GM12878 (cell line): ENCODE results near the gene AFF2. TPM values are rescaled to one million over a fixed set of nuclear protein-coding genes. Genes with fewer than 3 reads are reported as not detected.

Source experiments
- ATAC-seq: fragments of 200-7000 bp; cut with Tn5 transposase; 3 replicates; pipeline ENCODE4 v1.9.1; 2020; ENCODE audit warnings: mild to moderate bottlenecking, moderate library complexity
- BruUV-seq: library from RNA; stranded (reverse); fragments of 400-500 nt; replicated peaks from 2 replicates; lab custom pipeline; 2021; lab: Mats Ljungman, UMichigan
- CTCF ChIA-PET: fragments of 300-600 bp; sonication (Branson Sonifier 250); formaldehyde crosslinking; extraction: SDS; loops from one replicate; lab custom pipeline; 2021; ENCODE audit warnings: inconsistent platforms; lab: Yijun Ruan, JAX
- POLR2A ChIA-PET: fragments of 350-600 bp; formaldehyde crosslinking; extraction: SDS; loops from one replicate; lab custom pipeline; 2021; ENCODE audit warnings: inconsistent platforms; lab: Charles Lee
- RAD21 ChIA-PET: fragments of 300-600 bp; sonication (Branson Sonifier 250); formaldehyde crosslinking; loops from one replicate; lab custom pipeline; 2023; ENCODE audit warnings: antibody characterized with exemption; ENCODE audit not compliant: unreplicated experiment; lab: Charles Lee
- SMC1A ChIA-PET: fragments of 300-600 bp; sonication (Branson Sonifier 250); formaldehyde crosslinking; loops from one replicate; lab custom pipeline; 2023; ENCODE audit not compliant: unreplicated experiment, uncharacterized antibody; lab: Charles Lee
- DNase-seq: peaks from one replicate; pipeline ENCODE4 v3.0.0-alpha.2; 2011; ENCODE audit warnings: low read depth, low spot score
- FAIRE-seq: peaks from 3 replicates; lab custom pipeline; 2011; peaks lifted over from hg19 to GRCh38; lab: Jason Lieb, UNC
- H2AFZ ChIP-seq: 2 replicates; pipeline ENCODE4 v1.6.0; 2011; ENCODE audit warnings: low read depth, low read length, control low read depth; ENCODE audit not compliant: control insufficient read depth
- H3K27ac ChIP-seq: 2 replicates; pipeline ENCODE4 v1.5.1; 2011; ENCODE audit warnings: control low read depth; ENCODE audit not compliant: control insufficient read depth, insufficient read depth
- H3K27me3 ChIP-seq, 2 experiments: replicated peaks in 1 of 2; 2 replicates each; pipeline versions ENCODE4 v1.6.0 to v1.6.1; 2011; ENCODE audit warnings: low read length in 1 of 2; ENCODE audit not compliant: control insufficient read depth in 2 of 2, insufficient read depth in 2 of 2
- H3K36me3 ChIP-seq, 2 experiments: 2 replicates each; pipeline ENCODE4 v1.5.1; 2011; ENCODE audit warnings: low read length in 1 of 2; ENCODE audit not compliant: control insufficient read depth in 2 of 2, insufficient read depth in 2 of 2
- H3K4me1 ChIP-seq: 2 replicates; pipeline ENCODE4 v1.6.1; 2011; ENCODE audit warnings: mild to moderate bottlenecking, low read length, moderate library complexity, mixed read lengths; ENCODE audit not compliant: control insufficient read depth, insufficient read depth
- H3K4me2 ChIP-seq: 2 replicates; pipeline ENCODE4 v1.6.0; 2011; ENCODE audit warnings: control low read depth; ENCODE audit not compliant: control insufficient read depth, insufficient read depth
- H3K4me3 ChIP-seq: fragments of 200-600 bp; sonication (generic); 2 replicates; pipeline ENCODE4 v1.5.1; 2016
- H3K79me2 ChIP-seq: 2 replicates; pipeline ENCODE4 v1.6.0; 2011; ENCODE audit warnings: low read length; ENCODE audit not compliant: control insufficient read depth, insufficient read depth
- H3K9ac ChIP-seq: 2 replicates; pipeline ENCODE4 v1.8.0; 2011; ENCODE audit warnings: low read length, control low read depth, mixed read lengths; ENCODE audit not compliant: control insufficient read depth, insufficient read depth
- H3K9me3 ChIP-seq: replicated peaks from 3 replicates; pipeline ENCODE4 v1.5.1; 2011; ENCODE audit warnings: mild to moderate bottlenecking, low read length; ENCODE audit not compliant: control insufficient read depth, insufficient read depth
- H4K20me1 ChIP-seq: 2 replicates; pipeline ENCODE4 v1.6.0; 2011; ENCODE audit not compliant: control insufficient read depth, insufficient read depth
- CHD2 ChIP-seq: IDR thresholded peaks from 2 replicates; pipeline ENCODE4 v1.6.1; 2011; ENCODE audit warnings: low read depth, low read length, improper control_type of control experiment, borderline replicate concordance
- ELK1 ChIP-seq: IDR thresholded peaks from 2 replicates; pipeline ENCODE4 v1.6.1; 2012; ENCODE audit warnings: low read depth, low read length, improper control_type of control experiment
- FOXK2 ChIP-seq: fragments of 450-650 bp; IDR thresholded peaks from 2 replicates; pipeline ENCODE4 v1.6.1; 2017; ENCODE audit warnings: mild to moderate bottlenecking, moderate library complexity
- HDAC6 ChIP-seq: fragments of 200-600 bp; sonication (generic); IDR thresholded peaks from one replicate; pipeline ENCODE4 v1.8.0; 2017; ENCODE audit warnings: antibody characterized with exemption; ENCODE audit not compliant: unreplicated experiment
- MYC ChIP-seq: IDR thresholded peaks from 2 replicates; pipeline ENCODE4 v1.6.1; 2011; ENCODE audit warnings: mild to moderate bottlenecking, low read length, moderate library complexity, inconsistent platforms; ENCODE audit not compliant: insufficient read depth, insufficient replicate concordance, insufficient read length, severe bottlenecking
- NFXL1 ChIP-seq: fragments of 450-650 bp; IDR thresholded peaks from 2 replicates; pipeline ENCODE4 v1.6.1; 2017; ENCODE audit warnings: antibody characterized with exemption, mild to moderate bottlenecking, borderline replicate concordance
- PAX8 ChIP-seq: fragments of 450-650 bp; IDR thresholded peaks from 2 replicates; pipeline ENCODE4 v1.6.1; 2017; ENCODE audit warnings: mild to moderate bottlenecking, moderate library complexity
- RELB ChIP-seq: fragments of 450-650 bp; IDR thresholded peaks from 2 replicates; pipeline ENCODE4 v1.6.1; 2017; ENCODE audit warnings: low read depth, mild to moderate bottlenecking, moderate library complexity
- RFX5 ChIP-seq: IDR thresholded peaks from 2 replicates; pipeline ENCODE4 v1.6.1; 2011; ENCODE audit warnings: low read depth, low read length, improper control_type of control experiment
- YY1 ChIP-seq: IDR thresholded peaks from 2 replicates; pipeline ENCODE4 v1.6.1; 2011; ENCODE audit warnings: low read depth, mild to moderate bottlenecking, low read length
- ZNF622 ChIP-seq: fragments of 450-650 bp; IDR thresholded peaks from 2 replicates; pipeline ENCODE4 v1.6.1; 2017; ENCODE audit warnings: mild to moderate bottlenecking, inconsistent platforms
- WGBS: methylation state at CpG from one replicate; pipeline ENCODE4 v1.1.6; 2016; ENCODE audit warnings: low lambda C conversion rate; ENCODE audit not compliant: insufficient replicate concordance, insufficient coverage; ENCODE audit errors: missing lambda C conversion rate; 5-methylcytosine and 5-hydroxymethylcytosine counted together
- in situ Hi-C: fragments of 300-500 bp; cut with MboI; formaldehyde crosslinking; loops from 9 replicates; pipeline ENCODE4 v1.14.3; 2018; ENCODE audit warnings: mixed read lengths
- intact Hi-C: fragments of 100-400 bp; cut with micrococcal nuclease; formaldehyde crosslinking; loops from one replicate; pipeline ENCODE4 v1.14.2; 2022; ENCODE audit not compliant: unreplicated experiment
- polyA plus RNA-seq, 11 experiments: library from polyadenylated mRNA; depleted of rRNA in 4 of 11; unstranded in 6 of 11; stranded (reverse) in 5 of 11; fragments of >200 nt; fragmentation: Nextera tagmentation in 4 of 11; fragmentation: Illumina TruSeq in 1 of 11; extraction: Ambion mirVana in 4 of 11; extraction: Trizol in 1 of 11; gene quantifications; 1 replicate in 1 of 11; 2 replicates in 10 of 11; pipeline versions ENCODE4 v1.2.1 to v1.2.3, GENCODE V29; 2011 to 2016; ENCODE audit warnings: inconsistent platforms in 2 of 11, missing spikeins in 2 of 11, low read depth in 1 of 11
- total RNA-seq, 4 experiments: library from RNA; depleted of rRNA in 3 of 4; stranded (reverse); fragments of >200 nt in 3 of 4; fragmentation: Illumina TruSeq in 1 of 4; extraction: Trizol in 1 of 4; gene quantifications; 2 replicates each; pipeline versions ENCODE4 v1.2.1 to v1.2.3, GENCODE V29; 2013 to 2021

AFF2 gene
- total and polyA plus RNA-seq, 10 of the 15 experiments (the other 5 are each of a cell fraction or from before 2014, with no cell fraction given): under 0.01 to 0.03 TPM; not detected in 8

GRCh38 chrX:148763896-148764295 lies 263.5 kb downstream of the AFF2 start:
- in situ Hi-C loops: no loop called here
- ChIA-PET POLR2A (no interaction called here), CTCF (no interaction called here), SMC1A (no interaction called here), RAD21 (no interaction called here)
- H3K27ac ChIP-seq: no peak overlapping the region
- no TSS peak for BruUV-seq
- no peaks in the 10 kb centered on the region for H3K36me3 ChIP-seq
- H3K4me3 ChIP-seq: no peak overlapping the region
- TF ChIP-seq FOXK2 (no peak), PAX8 (no peak), MYC (no peak), NFXL1 (no peak), CHD2 (no peak), YY1 (no peak), HDAC6 (no peak), RFX5 (no peak), ELK1 (no peak), ZNF622 (no peak), RELB (no peak)
- DNase-seq (no peak), ATAC-seq (no peak), FAIRE-seq (no peak)
- no peak overlapping the region for H3K4me2 ChIP-seq
- WGBS: 36% methylated on average over 2 of the region's 2 CpGs
- no peaks in the 10 kb centered on the region for H3K27me3 ChIP-seq
- no peak overlapping the region for H2AFZ ChIP-seq
- intact Hi-C loops: no loop called here
- H3K9me3 ChIP-seq: no peaks in the 10 kb centered on the region
- no peaks in the 10 kb centered on the region for H4K20me1 ChIP-seq
- no peaks in the 10 kb centered on the region for H3K4me1 ChIP-seq
- no peak overlapping the region for H3K9ac ChIP-seq
- H3K79me2 ChIP-seq: no peaks in the 10 kb centered on the region
